ENCODE results near the gene SWAP70. TPM values are rescaled to one million over a fixed set of nuclear protein-coding genes. Genes with fewer than 3 reads are reported as not detected.
A peak's percentile ranks its signal among the peaks of the same experiment; 100 is the strongest.

SWAP70 gene
- total RNA-seq, 1 donor from 2014 or later: 50.1 TPM

DNA sequence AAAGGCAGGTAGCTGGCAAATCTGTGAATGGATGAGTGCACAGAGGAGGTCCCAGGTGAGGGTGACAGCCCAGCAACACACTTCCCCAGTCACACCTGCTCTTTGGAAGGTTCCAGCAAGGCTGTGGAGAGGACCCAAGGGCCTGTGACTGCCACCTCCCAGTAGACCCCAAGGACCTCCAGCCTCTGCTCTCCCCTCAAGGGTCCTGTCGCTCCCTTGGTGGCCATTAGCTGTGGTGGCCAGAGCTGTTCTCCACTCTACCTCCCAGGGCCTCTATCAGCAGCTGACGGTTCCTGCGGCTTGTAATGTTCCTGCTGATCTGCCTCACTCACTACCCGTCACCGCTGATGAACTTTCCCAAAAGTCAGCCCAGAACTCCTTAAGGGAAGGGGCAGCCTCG is 93.0 kb downstream of the SWAP70 start:
- Histone ChIP-seq H3K27me3 (ENCODE audit: low read depth) (no peaks in the 10 kb centered on the region), H3K9me3 (no peaks in the 10 kb centered on the region), H3K36me3 (peaks cover 8% of the 10 kb centered on the region), H3K27ac (no peak overlapping the region), H3K4me1 (peaks cover 27% of the 10 kb centered on the region), H3K4me3 (no peak overlapping the region)
- intact Hi-C loops (cut with DNase I): no loop called here
- TF ChIP-seq, protein P1, sequence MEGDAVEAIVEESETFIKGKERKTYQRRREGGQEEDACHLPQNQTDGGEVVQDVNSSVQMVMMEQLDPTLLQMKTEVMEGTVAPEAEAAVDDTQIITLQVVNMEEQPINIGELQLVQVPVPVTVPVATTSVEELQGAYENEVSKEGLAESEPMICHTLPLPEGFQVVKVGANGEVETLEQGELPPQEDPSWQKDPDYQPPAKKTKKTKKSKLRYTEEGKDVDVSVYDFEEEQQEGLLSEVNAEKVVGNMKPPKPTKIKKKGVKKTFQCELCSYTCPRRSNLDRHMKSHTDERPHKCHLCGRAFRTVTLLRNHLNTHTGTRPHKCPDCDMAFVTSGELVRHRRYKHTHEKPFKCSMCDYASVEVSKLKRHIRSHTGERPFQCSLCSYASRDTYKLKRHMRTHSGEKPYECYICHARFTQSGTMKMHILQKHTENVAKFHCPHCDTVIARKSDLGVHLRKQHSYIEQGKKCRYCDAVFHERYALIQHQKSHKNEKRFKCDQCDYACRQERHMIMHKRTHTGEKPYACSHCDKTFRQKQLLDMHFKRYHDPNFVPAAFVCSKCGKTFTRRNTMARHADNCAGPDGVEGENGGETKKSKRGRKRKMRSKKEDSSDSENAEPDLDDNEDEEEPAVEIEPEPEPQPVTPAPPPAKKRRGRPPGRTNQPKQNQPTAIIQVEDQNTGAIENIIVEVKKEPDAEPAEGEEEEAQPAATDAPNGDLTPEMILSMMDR (IDR thresholded peaks at IDR 0.05): no peak
- DNase-seq (no peak), ATAC-seq (no peak)

DNA sequence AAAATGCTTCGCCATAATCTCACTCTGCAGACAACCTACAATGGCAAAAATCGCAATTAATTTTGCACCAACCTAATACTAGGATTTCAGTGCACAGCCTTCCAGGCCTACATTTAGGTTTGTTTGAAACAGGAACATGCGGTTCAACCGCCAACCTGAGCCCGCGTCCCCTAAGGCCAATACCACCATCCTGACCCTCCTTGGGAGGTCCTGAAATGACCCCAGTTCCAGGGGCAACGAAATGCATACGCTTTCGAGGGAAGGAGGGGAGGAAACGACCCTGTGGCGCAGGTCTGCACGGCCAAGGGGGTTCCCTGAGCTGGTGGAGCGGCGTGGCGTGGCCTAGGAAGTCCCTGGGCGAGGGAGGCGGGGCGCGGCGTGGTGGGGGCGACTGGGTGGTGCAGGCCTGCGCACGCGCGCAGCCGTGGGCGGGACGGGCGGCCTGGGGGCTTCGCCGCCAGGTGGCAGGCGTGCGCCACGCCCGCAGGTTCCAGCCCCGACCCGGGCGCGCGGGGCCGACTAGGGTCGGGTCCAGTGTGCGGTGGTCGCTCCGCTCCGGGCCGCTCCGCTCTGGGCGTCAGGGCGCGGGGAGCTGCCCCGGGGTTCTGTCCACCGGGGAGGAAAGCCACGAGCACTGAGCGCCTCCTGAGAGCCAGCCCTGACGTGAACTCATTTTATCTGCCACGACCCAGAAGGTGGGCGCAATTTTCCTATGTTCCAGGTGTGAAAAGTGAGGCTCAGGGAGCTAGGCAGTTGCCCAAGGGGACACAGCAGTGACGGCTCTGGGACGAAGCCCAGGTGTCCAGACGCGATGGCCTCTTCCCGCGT is 94.1 kb downstream of the SWAP70 start:
- ATAC-seq (peak; percentile 93 to 95), DNase-seq (peak; percentile 93)
- TF ChIP-seq, protein P1 (IDR thresholded peaks at IDR 0.05): peak; percentile 89
- intact Hi-C loops (cut with DNase I): no loop called here
- Histone ChIP-seq H3K27ac (peak overlapping the region; percentile 87), H3K4me3 (peak overlapping the region; percentile 94), H3K36me3 (no peaks in the 10 kb centered on the region), H3K27me3 (ENCODE audit: low read depth) (no peaks in the 10 kb centered on the region), H3K4me1 (peaks cover 27% of the 10 kb centered on the region), H3K9me3 (no peaks in the 10 kb centered on the region)

DNA sequence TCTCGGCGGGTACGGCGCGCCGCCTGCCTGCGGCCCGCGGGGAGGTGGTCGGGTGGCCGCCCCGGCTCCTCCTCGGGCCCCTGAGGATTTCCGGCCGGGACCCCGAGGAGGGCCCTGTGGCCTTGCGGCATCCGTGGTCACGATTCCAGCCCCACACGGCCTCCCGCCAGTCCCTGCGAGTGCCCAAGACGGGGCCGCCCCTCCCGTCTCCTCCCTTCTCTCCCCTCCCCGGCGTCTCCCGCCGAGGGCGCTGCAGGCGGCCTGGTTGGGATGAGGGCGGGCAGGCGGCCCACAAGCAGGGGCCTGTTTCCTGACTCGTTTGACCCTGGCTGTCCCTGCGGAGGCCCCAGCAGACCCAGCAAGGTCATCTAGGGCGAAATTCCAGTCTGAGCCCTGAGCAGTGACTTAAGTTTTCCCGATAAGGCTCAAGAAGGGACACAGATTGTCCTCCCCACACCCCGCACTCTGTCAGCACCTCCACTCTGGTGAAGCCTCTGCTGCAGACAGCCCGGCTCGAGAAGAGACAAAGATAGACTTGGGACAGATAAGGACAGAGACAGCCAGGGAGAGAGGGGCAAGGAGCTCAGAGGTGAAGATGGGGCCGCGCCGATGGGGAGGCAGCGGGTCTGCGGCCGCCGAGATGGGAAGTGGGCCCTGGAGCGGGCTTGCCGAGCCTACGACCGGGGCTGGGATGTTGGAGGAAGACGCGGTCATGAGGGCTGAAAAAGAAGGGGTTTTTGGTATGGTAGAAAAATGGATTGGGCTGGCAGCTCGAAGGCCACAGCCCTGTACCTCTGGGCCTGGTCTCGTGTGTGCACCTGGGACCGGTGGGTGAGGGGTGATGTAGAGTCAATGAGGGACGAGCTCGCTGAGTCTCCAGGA is 95.0 kb downstream of the SWAP70 start:
- ATAC-seq (peak; percentile 83), DNase-seq (peak; percentile 77)
- Histone ChIP-seq H3K4me1 (peaks cover 27% of the 10 kb centered on the region), H3K27ac (peak overlapping the region; percentile 87), H3K27me3 (ENCODE audit: low read depth) (no peaks in the 10 kb centered on the region), H3K4me3 (peak overlapping the region; percentile 94), H3K36me3 (no peaks in the 10 kb centered on the region), H3K9me3 (no peaks in the 10 kb centered on the region)
- TF ChIP-seq, protein P1 (IDR thresholded peaks at IDR 0.05): no peak
- intact Hi-C loops (cut with DNase I): no loop called here

DNA sequence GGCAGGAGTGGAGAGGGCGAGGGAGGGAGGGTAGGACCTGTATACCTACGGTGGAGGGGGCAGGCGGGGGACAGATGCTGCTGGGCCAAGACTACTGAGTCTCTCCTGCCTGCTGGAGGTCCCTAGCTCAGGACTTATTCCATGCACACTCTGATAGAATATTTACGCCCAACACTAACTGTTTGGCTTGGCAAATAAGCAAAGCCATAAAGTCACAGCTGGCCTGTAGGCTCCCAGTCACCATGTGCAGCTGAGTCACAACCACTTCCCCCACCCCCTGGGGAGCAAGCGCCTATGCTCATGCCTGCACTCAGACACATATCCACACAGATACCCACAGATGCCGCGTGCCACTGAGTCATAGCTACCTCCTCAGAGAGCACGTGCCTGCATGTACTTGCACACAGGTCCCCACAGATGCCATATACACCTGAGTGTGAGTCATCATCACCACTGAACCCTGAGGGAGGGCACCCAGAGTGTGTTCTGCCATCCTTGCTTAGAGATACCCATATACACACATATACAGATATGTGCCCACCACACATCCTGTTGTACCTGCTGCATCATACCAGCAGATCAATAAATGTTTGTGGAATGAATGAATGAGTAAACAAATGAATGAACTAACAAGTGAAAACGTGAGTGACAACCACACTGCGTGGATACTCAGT is 95.8 kb downstream of the SWAP70 start:
- peaks cover 27% of the 10 kb centered on the region for H3K4me1 ChIP-seq
- TF ChIP-seq, protein P1 (IDR thresholded peaks at IDR 0.05): no peak

DNA sequence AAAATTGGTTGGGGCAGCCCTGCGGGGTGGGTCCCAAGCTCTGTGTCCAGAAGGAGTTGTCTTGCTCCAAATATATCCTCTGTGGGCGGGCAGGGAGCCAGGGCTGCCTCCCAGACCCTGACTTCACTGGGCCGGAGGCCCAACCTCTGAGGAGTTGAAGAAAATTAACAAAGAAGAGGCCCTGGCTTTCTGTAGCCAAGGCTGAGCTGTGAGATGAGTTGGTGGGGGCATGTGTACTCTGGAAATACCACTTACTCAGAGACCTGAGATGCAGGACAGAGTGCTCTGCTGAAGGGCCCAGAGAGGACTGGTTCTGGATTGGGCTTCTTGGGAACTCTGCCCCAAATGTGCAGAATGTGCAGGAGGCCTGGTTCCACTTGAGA is 96.3 kb downstream of the SWAP70 start:
- Histone ChIP-seq H3K27me3 (ENCODE audit: low read depth) (no peaks in the 10 kb centered on the region), H3K27ac (no peak overlapping the region), H3K36me3 (no peaks in the 10 kb centered on the region), H3K4me1 (peaks cover 27% of the 10 kb centered on the region), H3K9me3 (no peaks in the 10 kb centered on the region), H3K4me3 (no peak overlapping the region)
- intact Hi-C loops (cut with DNase I): no loop called here
- DNase-seq (peak; percentile 65), ATAC-seq (no peak)
- TF ChIP-seq, protein P1 (IDR thresholded peaks at IDR 0.05): no peak

More for the DNA sequence above, 95.8 kb downstream of the SWAP70 start:
- peak; percentile 28 to 37 for ATAC-seq
- H3K9me3 ChIP-seq: no peaks in the 10 kb centered on the region
- H3K27me3 ChIP-seq (ENCODE audit: low read depth): no peaks in the 10 kb centered on the region
- no peaks in the 10 kb centered on the region for H3K36me3 ChIP-seq
- intact Hi-C loops (cut with DNase I): no loop called here
- peak overlapping the region; percentile 94 for H3K4me3 ChIP-seq
- H3K27ac ChIP-seq: peak overlapping the region; percentile 87
- DNase-seq: peak; percentile 65

All from lower lobe of right lung (tissue), 2 donors.